Breast epithelium (tissue), 4 donors: ENCODE measurements around the gene PSMB2. TPM values are rescaled to one million over a fixed set of nuclear protein-coding genes. Genes with fewer than 3 reads are reported as not detected.

Source experiments
- DNase-seq, 2 donors: peaks; one replicate each; pipeline ENCODE4 v3.0.0-alpha.2; 2019; ENCODE audit warnings: low spot score in 2 of 2
- H3K27ac ChIP-seq, 2 donors: fragments of 200-600 bp; sonication (generic) in 1 of 2; one replicate each; pipeline ENCODE4 v1.5.1; 2016 to 2019; ENCODE audit warnings: mild to moderate bottlenecking in 1 of 2
- H3K27me3 ChIP-seq, 2 donors: fragments of 200-600 bp; sonication (generic) in 1 of 2; one replicate each; pipeline versions ENCODE4 v1.5.1 to v1.6.0; 2017 to 2019; ENCODE audit warnings: control low read depth in 1 of 2, mild to moderate bottlenecking in 1 of 2
- H3K36me3 ChIP-seq: fragments of 200-600 bp; one replicate; pipeline ENCODE4 v1.5.1; 2019
- H3K4me1 ChIP-seq, 2 donors: fragments of 200-600 bp; sonication (generic); one replicate each; pipeline ENCODE4 v1.5.1; 2016 to 2019; ENCODE audit warnings: control low read depth in 1 of 2
- H3K4me3 ChIP-seq, 3 donors: fragments of 200-600 bp; sonication (generic); 1 replicate in 2 of 3; 2 replicates in 1 of 3; pipeline ENCODE4 v1.5.1; 2016 to 2019; ENCODE audit warnings: mild to moderate bottlenecking in 3 of 3, moderate library complexity in 2 of 3
- H3K9me3 ChIP-seq, 2 donors: fragments of 200-600 bp; sonication (generic) in 1 of 2; one replicate each; pipeline ENCODE4 v1.5.1; 2016 to 2019; ENCODE audit warnings: control low read depth in 1 of 2
- POLR2A ChIP-seq: fragments of 450-650 bp; IDR thresholded peaks from one replicate; pipeline ENCODE4 v1.6.1; 2016; ENCODE audit warnings: antibody characterized with exemption, mild to moderate bottlenecking, moderate library complexity
- POLR2AphosphoS5 ChIP-seq, 3 donors: sonication (generic); formaldehyde crosslinking; IDR thresholded peaks; one replicate each; pipeline ENCODE4 v1.6.1; 2017; ENCODE audit warnings: antibody characterized with exemption in 3 of 3
- intact Hi-C: fragments of 100-400 bp; cut with DNase I; formaldehyde crosslinking; loops from one replicate; pipeline ENCODE4 v1.15.1; 2023; ENCODE audit warnings: low total_unique reads
- total RNA-seq, 3 donors: library from RNA; depleted of rRNA; stranded (reverse); fragments of >200 nt; gene quantifications; one replicate each; pipeline ENCODE4 v1.1.0, GENCODE V29; 2016
- TF ChIP-seq, protein P1 (sequence below), 3 donors: fragments of 450-650 bp; IDR thresholded peaks; one replicate each; pipeline ENCODE4 v1.5.1; 2016 to 2017; ENCODE audit warnings: antibody characterized with exemption in 3 of 3, mild to moderate bottlenecking in 3 of 3, moderate library complexity in 3 of 3

PSMB2 gene
- total RNA-seq, 3 donors from 2014 or later, result 26.7 to 31.8 (median 31.5) TPM

DNA sequence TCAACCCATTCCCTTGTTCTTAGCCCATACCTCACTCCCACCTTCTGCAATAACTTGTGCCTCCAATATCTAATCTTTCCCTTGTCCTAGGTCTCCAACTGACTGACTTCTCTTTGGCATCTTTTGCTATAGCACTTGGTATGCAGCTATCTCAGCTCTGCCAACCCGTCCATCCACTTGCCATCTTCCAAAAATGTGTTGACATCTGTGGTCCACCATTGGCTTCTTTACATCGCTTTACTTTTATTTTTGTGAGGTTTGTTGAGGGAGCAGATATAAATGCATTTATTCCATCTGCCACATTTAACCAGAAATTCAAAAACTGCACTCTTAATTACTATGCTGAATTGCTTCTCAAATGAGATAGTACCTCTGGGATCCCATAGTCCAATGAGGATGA lies 24.9 kb upstream of the PSMB2 start:
- intact Hi-C loops, result no loop called here
- no peak overlapping the region for H3K27ac ChIP-seq
- no peaks in the 10 kb centered on the region for H3K36me3 ChIP-seq
- H3K4me1 ChIP-seq, result no peaks in the 10 kb centered on the region
- DNase-seq, result no peak
- H3K4me3 ChIP-seq, result no peak overlapping the region
- H3K9me3 ChIP-seq, result no peaks in the 10 kb centered on the region
- TF ChIP-seq POLR2A, result no peak
- TF ChIP-seq POLR2AphosphoS5 (IDR thresholded peaks at IDR 0.05), result no peak
- TF ChIP-seq, protein P1, sequence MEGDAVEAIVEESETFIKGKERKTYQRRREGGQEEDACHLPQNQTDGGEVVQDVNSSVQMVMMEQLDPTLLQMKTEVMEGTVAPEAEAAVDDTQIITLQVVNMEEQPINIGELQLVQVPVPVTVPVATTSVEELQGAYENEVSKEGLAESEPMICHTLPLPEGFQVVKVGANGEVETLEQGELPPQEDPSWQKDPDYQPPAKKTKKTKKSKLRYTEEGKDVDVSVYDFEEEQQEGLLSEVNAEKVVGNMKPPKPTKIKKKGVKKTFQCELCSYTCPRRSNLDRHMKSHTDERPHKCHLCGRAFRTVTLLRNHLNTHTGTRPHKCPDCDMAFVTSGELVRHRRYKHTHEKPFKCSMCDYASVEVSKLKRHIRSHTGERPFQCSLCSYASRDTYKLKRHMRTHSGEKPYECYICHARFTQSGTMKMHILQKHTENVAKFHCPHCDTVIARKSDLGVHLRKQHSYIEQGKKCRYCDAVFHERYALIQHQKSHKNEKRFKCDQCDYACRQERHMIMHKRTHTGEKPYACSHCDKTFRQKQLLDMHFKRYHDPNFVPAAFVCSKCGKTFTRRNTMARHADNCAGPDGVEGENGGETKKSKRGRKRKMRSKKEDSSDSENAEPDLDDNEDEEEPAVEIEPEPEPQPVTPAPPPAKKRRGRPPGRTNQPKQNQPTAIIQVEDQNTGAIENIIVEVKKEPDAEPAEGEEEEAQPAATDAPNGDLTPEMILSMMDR (IDR thresholded peaks at IDR 0.05), result no peak
- peaks cover 0 to 9% of the 10 kb centered on the region in 2 donors for H3K27me3 ChIP-seq

DNA sequence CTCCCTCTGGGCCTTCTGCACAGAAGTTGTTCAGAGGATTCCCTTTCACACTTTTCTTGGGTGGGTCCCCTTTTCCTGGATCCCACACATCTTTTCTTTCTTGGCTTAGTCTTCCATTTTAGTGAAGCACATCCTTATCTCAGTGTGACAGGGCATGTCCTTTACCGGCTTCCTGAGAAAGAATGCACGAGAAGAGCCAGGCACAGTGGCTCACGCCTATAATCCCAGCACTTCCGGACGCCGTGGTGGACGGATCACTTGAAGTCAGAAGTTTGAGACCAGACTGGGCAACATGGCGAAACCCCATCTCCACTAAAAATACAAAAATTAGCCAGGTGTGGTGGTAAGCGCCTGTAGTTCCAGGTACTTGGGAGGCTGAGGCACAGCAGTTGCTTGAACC lies 22.1 kb upstream of the PSMB2 start:
- no peak for DNase-seq
- TF ChIP-seq POLR2AphosphoS5 (IDR thresholded peaks at IDR 0.05) (no peak), POLR2A (no peak)
- TF ChIP-seq, protein P1 (IDR thresholded peaks at IDR 0.05), result no peak
- intact Hi-C loops, result no loop called here
- peaks cover 0 to 9% of the 10 kb centered on the region in 2 donors for H3K27me3 ChIP-seq
- no peaks in the 10 kb centered on the region for H3K36me3 ChIP-seq
- H3K4me1 ChIP-seq, result no peaks in the 10 kb centered on the region
- no peak overlapping the region for H3K4me3 ChIP-seq
- no peaks in the 10 kb centered on the region for H3K9me3 ChIP-seq
- no peak overlapping the region for H3K27ac ChIP-seq

DNA sequence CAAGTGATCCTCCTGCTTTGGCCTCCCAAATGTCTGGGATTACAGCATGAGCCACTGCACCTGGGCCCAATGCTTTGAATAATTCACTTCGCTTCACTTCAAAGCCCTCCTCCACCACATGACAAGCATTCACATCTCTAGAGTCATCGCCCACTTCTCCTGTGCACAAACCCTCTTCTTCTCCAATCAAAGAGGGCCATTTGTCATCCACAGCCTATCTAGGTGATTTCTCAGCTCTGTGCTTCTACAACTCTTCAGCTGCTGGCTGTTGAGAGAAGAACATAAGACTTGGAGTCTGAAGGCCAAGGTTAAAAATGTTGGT lies 20.1 kb upstream of the PSMB2 start:
- Histone ChIP-seq H3K9me3 (no peaks in the 10 kb centered on the region), H3K36me3 (no peaks in the 10 kb centered on the region), H3K27ac (no peak overlapping the region), H3K4me1 (no peaks in the 10 kb centered on the region), H3K4me3 (no peak overlapping the region), H3K27me3 (peaks cover 0 to 6% of the 10 kb centered on the region in 2 donors)
- no peak for TF ChIP-seq POLR2A
- TF ChIP-seq, protein P1 (IDR thresholded peaks at IDR 0.05), result no peak
- DNase-seq, result no peak
- intact Hi-C loops, result no loop called here

DNA sequence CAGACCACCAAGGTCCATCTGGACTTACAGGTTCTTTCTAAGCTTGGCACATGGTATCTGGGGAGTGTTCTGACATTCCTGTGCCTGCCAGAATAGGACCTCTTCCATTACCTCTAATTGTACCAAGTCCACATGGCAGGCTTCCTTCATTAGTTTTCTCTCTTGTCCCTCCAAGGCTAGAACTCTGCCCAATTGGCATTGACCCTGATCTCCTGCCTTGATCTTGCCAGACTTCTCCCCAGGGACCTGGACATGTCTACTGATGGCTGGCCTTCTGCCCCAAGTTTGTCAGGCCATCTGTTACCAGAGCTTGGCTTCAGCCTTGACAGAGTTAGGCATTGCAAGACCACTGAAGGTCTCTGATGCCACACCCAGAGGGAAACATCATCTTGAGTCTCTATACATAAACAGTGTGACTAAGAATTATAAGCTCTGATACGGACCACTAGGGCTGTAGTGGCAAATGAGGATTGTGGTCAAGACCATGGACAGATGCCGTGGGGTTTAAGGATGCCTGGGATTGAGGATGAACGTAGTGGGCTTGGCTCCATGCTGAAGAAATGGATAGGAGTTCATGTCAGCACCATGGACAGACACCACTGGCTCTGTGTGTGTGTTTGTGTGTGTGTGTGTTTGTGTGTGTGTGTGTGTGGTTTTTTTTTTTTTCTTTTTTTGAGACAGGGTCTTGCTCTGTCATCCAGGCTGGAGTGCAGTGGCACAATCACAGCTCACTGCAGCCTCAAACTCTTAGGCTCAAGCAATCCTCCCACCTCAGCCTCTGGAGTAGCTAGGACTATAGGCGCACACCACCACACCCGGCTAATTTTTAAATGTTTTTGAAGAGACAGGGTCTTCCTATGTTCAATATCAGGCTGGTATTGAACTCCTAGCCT lies 19.5 kb upstream of the PSMB2 start:
- TF ChIP-seq POLR2AphosphoS5 (IDR thresholded peaks at IDR 0.05) (no peak), POLR2A (no peak)
- TF ChIP-seq, protein P1 (IDR thresholded peaks at IDR 0.05), result no peak
- DNase-seq, result no peak

DNA sequence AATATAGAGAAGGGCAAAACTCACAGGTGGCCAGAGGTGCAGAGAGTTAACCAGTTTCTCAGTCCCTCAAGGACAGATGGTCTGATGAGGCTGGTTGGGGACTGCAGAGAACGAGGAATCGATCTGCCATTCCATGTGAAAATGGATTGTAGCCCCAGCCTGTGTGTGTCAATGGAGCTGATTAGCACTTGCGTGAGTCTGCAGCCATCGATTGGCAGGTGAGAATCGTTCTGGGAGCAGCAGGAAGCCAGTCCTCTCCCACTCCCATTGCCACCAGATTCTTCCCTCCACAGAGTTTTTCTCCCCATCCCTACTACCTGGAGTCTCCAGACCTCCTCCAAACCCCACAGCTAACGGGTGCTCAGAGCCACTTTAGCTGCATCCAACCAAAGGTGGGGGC lies 18.3 kb upstream of the PSMB2 start:
- Histone ChIP-seq H3K9me3 (no peaks in the 10 kb centered on the region), H3K36me3 (no peaks in the 10 kb centered on the region), H3K4me1 (no peaks in the 10 kb centered on the region), H3K27ac (no peak overlapping the region), H3K27me3 (no peaks in the 10 kb centered on the region), H3K4me3 (no peak overlapping the region)
- DNase-seq, result no peak
- intact Hi-C loops, result no loop called here
- no peak for TF ChIP-seq POLR2AphosphoS5 (IDR thresholded peaks at IDR 0.05)

More for the DNA sequence above, 19.5 kb upstream of the PSMB2 start:
- no peaks in the 10 kb centered on the region for H3K27me3 ChIP-seq
- no peaks in the 10 kb centered on the region for H3K9me3 ChIP-seq
- no peak overlapping the region for H3K27ac ChIP-seq
- intact Hi-C loops, result no loop called here
- no peaks in the 10 kb centered on the region for H3K4me1 ChIP-seq
- H3K4me3 ChIP-seq, result no peak overlapping the region
- H3K36me3 ChIP-seq, result no peaks in the 10 kb centered on the region
